Epidermal melanocyte (primary cell): ENCODE data around the gene THBS1.

Experiments
- DNase-seq: peaks from one replicate; pipeline ENCODE4 v3.0.0; 2011; ENCODE audit warnings: low spot score; ENCODE audit not compliant: insufficient read length

The THBS1 gene

GRCh38 chr15:39588531-39589192 is 7.8 kb downstream of the THBS1 start:
- no peak for DNase-seq

GRCh38 chr15:39589193-39589814 is 8.4 kb downstream of the THBS1 start:
- DNase-seq: no peak

GRCh38 chr15:39589815-39590644 is 9.2 kb downstream of the THBS1 start:
- DNase-seq: no peak

DNA sequence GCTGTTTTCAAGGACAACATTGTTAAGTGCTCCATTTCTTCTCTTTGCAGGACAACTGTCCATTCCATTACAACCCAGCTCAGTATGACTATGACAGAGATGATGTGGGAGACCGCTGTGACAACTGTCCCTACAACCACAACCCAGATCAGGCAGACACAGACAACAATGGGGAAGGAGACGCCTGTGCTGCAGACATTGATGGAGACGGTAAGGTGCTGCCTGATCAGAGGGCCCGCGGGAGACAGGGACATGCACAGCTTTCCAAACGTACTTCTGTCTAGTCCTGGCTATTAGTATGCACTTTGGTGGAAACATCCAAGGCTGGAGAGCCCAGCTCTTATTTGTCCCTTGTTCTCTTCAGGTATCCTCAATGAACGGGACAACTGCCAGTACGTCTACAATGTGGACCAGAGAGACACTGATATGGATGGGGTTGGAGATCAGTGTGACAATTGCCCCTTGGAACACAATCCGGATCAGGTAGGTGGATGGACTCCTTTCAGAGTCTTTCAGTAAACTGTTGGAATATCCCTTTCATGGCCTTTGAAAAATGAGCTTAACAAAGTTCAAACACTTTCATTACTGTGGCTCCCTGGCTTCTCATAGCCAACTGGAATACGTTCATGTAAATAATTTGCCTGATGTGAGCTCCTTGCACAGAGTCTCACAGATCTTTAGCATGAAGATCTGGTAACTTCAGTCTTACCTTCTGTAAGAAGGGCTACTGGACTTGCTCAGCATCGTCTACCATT is 10.4 kb downstream of the THBS1 start:
- no peak for DNase-seq

- no peak for DNase-seq
Observed at GRCh38 chr15:39591896-39592315, 11.0 kb downstream of the THBS1 start.

DNA sequence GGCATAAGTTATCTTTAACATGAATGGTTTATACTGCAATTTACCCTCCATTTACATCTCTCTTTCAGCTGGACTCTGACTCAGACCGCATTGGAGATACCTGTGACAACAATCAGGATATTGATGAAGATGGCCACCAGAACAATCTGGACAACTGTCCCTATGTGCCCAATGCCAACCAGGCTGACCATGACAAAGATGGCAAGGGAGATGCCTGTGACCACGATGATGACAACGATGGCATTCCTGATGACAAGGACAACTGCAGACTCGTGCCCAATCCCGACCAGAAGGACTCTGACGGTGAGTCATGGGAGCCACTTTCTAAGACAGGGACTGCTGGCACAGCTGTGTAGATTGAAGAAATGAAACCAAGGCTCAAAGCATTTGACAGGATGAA is 11.6 kb downstream of the THBS1 start:
- DNase-seq: no peak

DNA sequence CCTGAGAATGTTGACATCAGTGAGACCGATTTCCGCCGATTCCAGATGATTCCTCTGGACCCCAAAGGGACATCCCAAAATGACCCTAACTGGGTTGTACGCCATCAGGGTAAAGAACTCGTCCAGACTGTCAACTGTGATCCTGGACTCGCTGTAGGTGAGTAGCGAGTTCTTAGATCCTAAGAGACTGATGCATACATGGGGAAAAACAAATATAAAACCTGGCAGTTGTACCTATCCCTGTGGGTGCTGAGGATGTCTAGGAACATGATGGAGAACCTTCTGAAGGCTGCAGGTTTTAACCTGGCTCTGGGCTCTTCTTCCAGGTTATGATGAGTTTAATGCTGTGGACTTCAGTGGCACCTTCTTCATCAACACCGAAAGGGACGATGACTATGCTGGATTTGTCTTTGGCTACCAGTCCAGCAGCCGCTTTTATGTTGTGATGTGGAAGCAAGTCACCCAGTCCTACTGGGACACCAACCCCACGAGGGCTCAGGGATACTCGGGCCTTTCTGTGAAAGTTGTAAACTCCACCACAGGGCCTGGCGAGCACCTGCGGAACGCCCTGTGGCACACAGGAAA is 12.3 kb downstream of the THBS1 start:
- no peak for DNase-seq

DNA sequence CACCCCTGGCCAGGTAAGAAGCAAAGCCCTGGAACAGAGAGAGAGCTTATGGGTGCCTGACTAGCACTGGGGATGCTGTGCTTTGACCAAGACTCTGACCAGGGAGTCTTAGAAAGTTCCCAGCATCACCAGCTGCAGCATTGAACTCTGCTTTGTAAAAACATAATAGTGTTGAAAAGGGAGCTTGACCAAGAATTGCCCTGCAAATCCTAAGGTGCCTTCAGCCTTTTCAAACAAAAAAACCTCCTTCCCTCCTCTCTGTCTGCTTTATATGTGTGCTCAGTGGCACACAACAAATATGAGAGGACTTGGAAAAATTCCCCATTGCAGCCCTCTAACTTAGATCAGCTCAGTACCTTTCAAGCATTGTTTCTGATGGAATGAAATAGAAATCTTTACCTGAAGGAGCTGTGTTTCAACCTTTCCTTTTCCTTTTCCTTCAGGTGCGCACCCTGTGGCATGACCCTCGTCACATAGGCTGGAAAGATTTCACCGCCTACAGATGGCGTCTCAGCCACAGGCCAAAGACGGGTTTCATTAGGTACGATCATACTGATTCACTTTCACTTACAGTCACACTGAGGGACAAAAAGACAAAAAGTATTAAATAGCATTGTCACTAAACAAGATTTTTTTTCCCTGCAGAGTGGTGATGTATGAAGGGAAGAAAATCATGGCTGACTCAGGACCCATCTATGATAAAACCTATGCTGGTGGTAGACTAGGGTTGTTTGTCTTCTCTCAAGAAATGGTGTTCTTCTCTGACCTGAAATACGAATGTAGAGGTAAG is 13.0 kb downstream of the THBS1 start:
- DNase-seq: no peak

DNA sequence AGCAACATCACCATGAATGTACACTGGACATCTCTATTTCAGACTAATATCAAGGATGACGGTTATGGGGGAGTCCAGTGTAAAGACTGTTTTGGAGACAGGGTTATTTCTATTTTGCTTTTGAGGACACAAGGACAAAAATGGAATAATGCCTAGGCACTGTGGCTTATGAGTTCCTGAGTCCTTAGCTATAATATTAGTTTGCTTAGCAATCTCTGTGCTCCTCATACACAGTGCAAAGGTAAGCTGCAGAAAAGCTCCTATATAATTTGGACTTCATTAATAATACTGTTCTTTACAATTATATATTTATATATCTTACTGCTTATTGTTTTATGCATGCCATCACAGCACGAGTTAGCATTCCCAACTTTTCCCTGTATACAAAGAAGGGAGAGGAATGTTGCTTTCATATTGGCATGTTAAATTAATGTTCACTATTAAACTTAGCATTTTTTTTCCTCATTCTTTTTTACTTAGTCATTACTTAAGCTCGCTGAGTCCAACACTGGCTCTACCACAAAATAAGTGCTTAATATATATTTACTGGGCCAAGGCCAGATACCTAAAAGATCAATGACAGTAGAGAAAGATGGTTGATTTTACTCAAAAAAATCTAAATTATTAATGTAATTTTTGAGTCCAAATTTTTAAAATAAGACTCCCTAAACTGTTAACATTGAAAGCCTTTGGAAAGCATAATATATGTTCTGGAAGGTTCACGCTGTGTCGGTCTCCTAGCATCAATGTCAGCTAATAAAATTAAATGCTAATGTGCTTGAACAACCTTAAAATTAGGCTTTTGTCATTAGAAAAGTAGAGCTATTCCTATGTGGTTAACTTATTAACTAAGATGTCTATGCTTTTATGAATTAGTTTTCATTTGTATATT is 13.8 kb downstream of the THBS1 start:
- no peak for DNase-seq

GRCh38 chr15:39595338-39596221 is 14.7 kb downstream of the THBS1 start:
- DNase-seq: no peak

GRCh38 chr15:39596358-39597051 is 15.6 kb downstream of the THBS1 start:
- no peak for DNase-seq

GRCh38 chr15:39597336-39597735 is 16.5 kb downstream of the THBS1 start:
- DNase-seq: no peak

DNA sequence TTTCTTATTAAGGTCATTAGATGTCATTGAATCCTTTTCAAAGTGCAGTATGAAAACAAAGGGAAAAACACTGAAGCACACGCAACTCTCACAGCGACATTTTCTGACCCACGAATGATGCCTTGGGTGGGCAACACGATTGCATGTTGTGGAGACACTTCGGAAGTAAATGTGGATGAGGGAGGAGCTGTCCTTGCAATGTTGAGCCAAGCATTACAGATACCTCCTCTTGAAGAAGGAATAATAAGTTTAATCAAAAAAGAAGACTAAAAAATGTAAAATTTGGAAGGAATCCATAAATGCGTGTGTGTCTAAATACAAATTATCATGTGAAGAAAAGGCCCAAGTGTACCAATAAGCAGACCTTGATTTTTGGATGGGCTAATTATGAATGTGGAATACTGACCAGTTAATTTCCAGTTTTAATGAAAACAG is 16.9 kb downstream of the THBS1 start:
- DNase-seq: no peak

DNA sequence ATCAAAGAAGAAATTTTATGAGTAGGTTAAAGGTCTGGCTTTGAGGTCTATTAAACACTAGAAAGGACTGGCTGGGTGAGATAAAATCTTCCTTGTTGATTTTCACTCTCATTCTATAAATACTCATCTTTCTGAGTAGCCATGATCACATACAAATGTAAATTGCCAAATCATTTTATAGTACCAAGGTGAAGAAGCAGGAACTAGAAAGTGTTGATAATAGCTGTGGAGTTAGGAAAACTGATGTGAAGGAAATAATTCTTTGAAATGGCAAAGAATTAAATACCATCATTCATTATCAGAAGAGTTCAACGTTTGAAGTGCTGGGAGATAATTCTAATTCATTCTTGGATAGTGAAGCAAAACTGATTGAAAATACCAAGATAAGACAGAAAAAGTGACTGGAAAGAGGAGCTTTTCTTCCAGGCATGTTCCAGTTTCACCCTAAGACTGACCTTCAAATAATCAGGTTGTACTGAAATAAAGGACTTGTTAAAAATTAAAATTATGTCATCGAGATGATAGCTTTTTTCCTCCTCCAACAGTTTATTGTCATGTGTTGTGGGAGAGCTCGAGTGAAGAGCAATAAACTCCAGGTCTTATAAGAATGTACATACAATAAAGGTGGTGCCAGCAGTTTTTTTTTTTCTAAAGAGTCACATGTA is 17.4 kb downstream of the THBS1 start:
- DNase-seq: no peak

GRCh38 chr15:39598958-39599845 is 18.3 kb downstream of the THBS1 start:
- no peak for DNase-seq

GRCh38 chr15:39599871-39600270 is 19.0 kb downstream of the THBS1 start:
- no peak for DNase-seq
